H1 (cell line): ENCODE measurements around the gene ECE2. TPM values are rescaled to one million over a fixed set of nuclear protein-coding genes. Genes with fewer than 3 reads are reported as not detected.

Experiments
- CTCF ChIA-PET: fragments of 300-600 bp; sonication (Branson Sonifier 250); formaldehyde crosslinking; loops from one replicate; lab custom pipeline; 2021; ENCODE audit not compliant: partially characterized antibody; lab: Charles Lee
- POLR2A ChIA-PET: fragments of 300-600 bp; sonication (Branson Sonifier 250); formaldehyde crosslinking; loops from one replicate; lab custom pipeline; 2021; ENCODE audit warnings: inconsistent platforms; ENCODE audit not compliant: partially characterized antibody; lab: Charles Lee
- DNase-seq, 2 experiments: peaks; one replicate each; pipeline versions ENCODE4 v3.0.0 to v3.0.0-alpha.2; 2010 to 2022; ENCODE audit warnings: low spot score in 2 of 2, low read depth in 1 of 2, mixed read lengths in 1 of 2
- FAIRE-seq: peaks from 2 replicates; lab custom pipeline; 2011; peaks lifted over from hg19 to GRCh38; lab: Jason Lieb, UNC
- H2AFZ ChIP-seq: 2 replicates; pipeline ENCODE4 v1.8.1; 2012; ENCODE audit warnings: low read length, inconsistent platforms
- H2AK5ac ChIP-seq: 2 replicates; pipeline ENCODE4 v1.6.1; 2013; ENCODE audit warnings: low read depth, low read length
- H2BK120ac ChIP-seq: replicated peaks from 2 replicates; pipeline ENCODE3; 2013; ENCODE audit warnings: low read depth, low read length, inconsistent platforms
- H2BK12ac ChIP-seq: 2 replicates; pipeline ENCODE4 v1.6.1; 2013; ENCODE audit warnings: low read depth, low read length
- H2BK15ac ChIP-seq: 2 replicates; pipeline ENCODE4 v1.6.1; 2013; ENCODE audit warnings: low read length
- H2BK20ac ChIP-seq: 2 replicates; pipeline ENCODE4 v1.6.1; 2013; ENCODE audit warnings: low read length
- H2BK5ac ChIP-seq: 2 replicates; pipeline ENCODE4 v1.6.1; 2013; ENCODE audit warnings: low read depth, low read length
- H3K14ac ChIP-seq: 2 replicates; pipeline ENCODE4 v1.6.1; 2013; ENCODE audit warnings: inconsistent platforms; ENCODE audit not compliant: insufficient read length
- H3K18ac ChIP-seq: 2 replicates; pipeline ENCODE4 v1.6.1; 2013; ENCODE audit warnings: low read length; ENCODE audit errors: extremely low read depth
- H3K23ac ChIP-seq: 2 replicates; pipeline ENCODE4 v1.6.1; 2013; ENCODE audit warnings: inconsistent platforms; ENCODE audit not compliant: insufficient read length
- H3K23me2 ChIP-seq: 2 replicates; pipeline ENCODE4 v1.6.1; 2013; ENCODE audit warnings: low read depth, low read length
- H3K27ac ChIP-seq: 2 replicates; pipeline ENCODE4 v1.6.1; 2011; ENCODE audit warnings: low read depth, low read length, inconsistent platforms
- H3K27me3 ChIP-seq, 4 experiments: replicated peaks in 1 of 4; 1 replicate in 1 of 4; 2 replicates in 3 of 4; pipeline versions ENCODE4 v1.6.1 to v1.8.1; 2011 to 2013; ENCODE audit warnings: low read length in 3 of 4, mild to moderate bottlenecking in 3 of 4, inconsistent platforms in 2 of 4, mixed read lengths in 2 of 4, moderate library complexity in 1 of 4; ENCODE audit not compliant: control insufficient read depth in 3 of 4, insufficient read depth in 3 of 4; ENCODE audit errors: extremely low read depth in 1 of 4
- H3K36me3 ChIP-seq, 4 experiments: 2 replicates each; pipeline versions ENCODE4 v1.6.1 to v1.8.1; 2011 to 2013; ENCODE audit warnings: mild to moderate bottlenecking in 4 of 4, low read length in 3 of 4, moderate library complexity in 2 of 4, control low read depth in 1 of 4, inconsistent platforms in 1 of 4; ENCODE audit not compliant: insufficient read depth in 4 of 4, control insufficient read depth in 2 of 4
- H3K4ac ChIP-seq: replicated peaks from 2 replicates; pipeline ENCODE3; 2013; ENCODE audit warnings: low read length, low read depth, mixed read lengths, inconsistent platforms; ENCODE audit not compliant: insufficient read length
- H3K4me1 ChIP-seq, 4 experiments: replicated peaks in 1 of 4; 1 replicate in 1 of 4; 2 replicates in 3 of 4; pipeline versions ENCODE4 v1.6.1 to v1.8.1; 2011 to 2013; ENCODE audit warnings: low read length in 3 of 4, inconsistent platforms in 2 of 4, mixed read lengths in 1 of 4; ENCODE audit not compliant: insufficient read depth in 4 of 4, control insufficient read depth in 3 of 4
- H3K4me2 ChIP-seq, 2 experiments: 2 replicates each; pipeline versions ENCODE4 v1.6.1 to v1.8.1; 2011 to 2013; ENCODE audit warnings: low read depth in 2 of 2, low read length in 2 of 2, control low read depth in 1 of 2, inconsistent platforms in 1 of 2, mild to moderate bottlenecking in 1 of 2; ENCODE audit not compliant: insufficient read depth in 1 of 2
- H3K4me3 ChIP-seq, 4 experiments: fragments of 200-600, 300-600 bp in 1 of 4; sonication (generic), shearing (Covaris generic), sonication (Bioruptor Twin) in 1 of 4; 2 replicates each; pipeline versions ENCODE4 v1.5.1 to v1.8.1; 2011 to 2016; ENCODE audit warnings: low read length in 4 of 4, low read depth in 3 of 4, control low read depth in 2 of 4, inconsistent platforms in 2 of 4, mild to moderate bottlenecking in 2 of 4, mixed read lengths in 1 of 4, moderate library complexity in 1 of 4; ENCODE audit not compliant: insufficient read depth in 2 of 4; ENCODE audit errors: extremely low read depth in 1 of 4
- H3K56ac ChIP-seq: replicated peaks from 2 replicates; pipeline ENCODE3; 2013; ENCODE audit warnings: low read depth, mild to moderate bottlenecking, mixed read lengths, low read length, inconsistent platforms; ENCODE audit not compliant: insufficient read length
- H3K79me1 ChIP-seq: 2 replicates; pipeline ENCODE4 v1.6.1; 2013; ENCODE audit warnings: low read depth, low read length, control low read depth
- H3K79me2 ChIP-seq, 2 experiments: 2 replicates each; pipeline versions ENCODE4 v1.6.1 to v1.8.1; 2012 to 2013; ENCODE audit warnings: low read length in 2 of 2, mild to moderate bottlenecking in 2 of 2, inconsistent platforms in 1 of 2; ENCODE audit not compliant: insufficient read depth in 2 of 2, control insufficient read depth in 1 of 2
- H3K9ac ChIP-seq, 4 experiments: replicated peaks in 1 of 4; 1 replicate in 1 of 4; 2 replicates in 3 of 4; pipeline versions ENCODE4 v1.6.1 to v1.8.1; 2011 to 2013; ENCODE audit warnings: low read depth in 3 of 4, low read length in 3 of 4, control low read depth in 2 of 4, mild to moderate bottlenecking in 2 of 4, moderate library complexity in 2 of 4, inconsistent platforms in 1 of 4; ENCODE audit errors: extremely low read depth in 1 of 4
- H3K9me3 ChIP-seq, 2 experiments: 2 replicates each; pipeline versions ENCODE4 v1.6.1 to v1.8.1; 2012 to 2013; ENCODE audit warnings: mild to moderate bottlenecking in 2 of 2, moderate library complexity in 2 of 2, control low read depth in 1 of 2, inconsistent platforms in 1 of 2, low read depth in 1 of 2, low read length in 1 of 2, mixed read lengths in 1 of 2; ENCODE audit not compliant: insufficient read depth in 2 of 2
- H4K20me1 ChIP-seq, 2 experiments: replicated peaks in 1 of 2; 2 replicates each; pipeline versions ENCODE3 to v1.8.1; 2011 to 2013; ENCODE audit warnings: inconsistent platforms in 2 of 2, low read length in 2 of 2, mild to moderate bottlenecking in 1 of 2; ENCODE audit not compliant: insufficient read depth in 2 of 2, control insufficient read depth in 1 of 2
- H4K5ac ChIP-seq: 2 replicates; pipeline ENCODE4 v1.6.1; 2013; ENCODE audit warnings: low read length, low read depth, mixed read lengths, inconsistent platforms; ENCODE audit not compliant: insufficient read length
- H4K8ac ChIP-seq: 2 replicates; pipeline ENCODE4 v1.8.0; 2013; ENCODE audit warnings: mild to moderate bottlenecking, moderate library complexity, low read length, inconsistent platforms; ENCODE audit not compliant: insufficient read depth; ENCODE audit errors: extremely low read depth
- H4K91ac ChIP-seq: replicated peaks from 2 replicates; pipeline ENCODE3; 2013; ENCODE audit warnings: low read length, mixed read lengths, inconsistent platforms; ENCODE audit not compliant: insufficient read length
- ATF2 ChIP-seq: IDR thresholded peaks from 2 replicates; pipeline ENCODE4 v1.6.1; 2012; ENCODE audit warnings: low read length, inconsistent platforms
- BCL11A ChIP-seq, 2 experiments: IDR thresholded peaks; one replicate each; pipeline ENCODE4 v1.6.1; 2011; ENCODE audit warnings: low read depth in 2 of 2, low read length in 2 of 2, mild to moderate bottlenecking in 2 of 2
- CEBPB ChIP-seq: IDR thresholded peaks from 2 replicates; pipeline ENCODE4 v1.6.1; 2012; ENCODE audit warnings: low read depth, low read length
- FOSL1 ChIP-seq: IDR thresholded peaks from 2 replicates; pipeline ENCODE4 v1.6.1; 2011; ENCODE audit warnings: mild to moderate bottlenecking, low read depth, low read length, moderate library complexity; ENCODE audit not compliant: insufficient read depth
- HDAC2 ChIP-seq, 2 experiments: fragments of 300-600 bp in 1 of 2; sonication (generic) in 1 of 2; IDR thresholded peaks; 2 replicates each; pipeline ENCODE4 v1.6.1; 2011 to 2012; ENCODE audit warnings: low read depth in 2 of 2, low read length in 2 of 2, mild to moderate bottlenecking in 2 of 2, moderate library complexity in 2 of 2, borderline replicate concordance in 1 of 2, inconsistent platforms in 1 of 2
- KDM4A ChIP-seq: IDR thresholded peaks from one replicate; pipeline ENCODE4 v1.7.1; 2012; ENCODE audit warnings: low read depth, mild to moderate bottlenecking, moderate library complexity, low read length, inconsistent platforms; ENCODE audit not compliant: severe bottlenecking
- MAFK ChIP-seq: IDR thresholded peaks from 2 replicates; pipeline ENCODE4 v1.6.1; 2012; ENCODE audit warnings: low read depth, mild to moderate bottlenecking, improper control_type of control experiment, low read length
- RFX5 ChIP-seq: IDR thresholded peaks from 2 replicates; pipeline ENCODE4 v1.6.1; 2011; ENCODE audit warnings: low read depth, low read length, improper control_type of control experiment, borderline replicate concordance
- RNF2 ChIP-seq: fragments of 200-900, 300-1000 bp; sonication (generic); IDR thresholded peaks from 2 replicates; pipeline ENCODE4 v1.7.1; 2016; ENCODE audit warnings: borderline replicate concordance, low read depth, mild to moderate bottlenecking, antibody characterized with exemption, low read length; ENCODE audit not compliant: poor library complexity, severe bottlenecking; ENCODE audit errors: missing control alignments
- SP1 ChIP-seq: IDR thresholded peaks from 2 replicates; pipeline ENCODE4 v1.6.1; 2011; ENCODE audit warnings: low read depth, low read length
- SP2 ChIP-seq: IDR thresholded peaks from 2 replicates; pipeline ENCODE4 v1.6.1; 2012; ENCODE audit warnings: mild to moderate bottlenecking, low read length, inconsistent platforms
- TBP ChIP-seq: IDR thresholded peaks from 2 replicates; pipeline ENCODE4 v1.6.1; 2011; ENCODE audit warnings: low read depth, low read length, improper control_type of control experiment
- WGBS, 2 experiments: shearing (Covaris generic) in 1 of 2; methylation state at CpG; one replicate each; pipeline versions ENCODE4 v1.1.6 to v1.1.7; 2013 to 2015; ENCODE audit warnings: low lambda C conversion rate in 2 of 2, mixed read lengths in 2 of 2, inconsistent platforms in 1 of 2, low coverage in 1 of 2, missing lambda C conversion rate in 1 of 2; ENCODE audit not compliant: insufficient replicate concordance in 2 of 2, insufficient coverage in 1 of 2, insufficient read length in 1 of 2; ENCODE audit errors: extremely low coverage in 1 of 2, missing lambda C conversion rate in 1 of 2; 5-methylcytosine and 5-hydroxymethylcytosine counted together
- polyA plus RNA-seq, 7 experiments: library from polyadenylated mRNA; depleted of rRNA in 3 of 7; stranded (reverse) in 5 of 7; unstranded in 2 of 7; fragments of >200 nt in 5 of 7; fragments of 200-250 nt in 2 of 7; gene quantifications; 1 replicate in 5 of 7; 2 replicates in 1 of 7; 4 replicates in 1 of 7; pipeline versions ENCODE4 v1.2.1 to v1.2.3, GENCODE V29; 2011 to 2013; ENCODE audit warnings: missing spikeins in 2 of 7, mixed read lengths in 2 of 7
- total RNA-seq: library from RNA; stranded (reverse); fragmentation: NEBNext Ultra II Directional; extraction: Animal tissue kit (Norgen Biotek cat#: 25700); gene quantifications from 2 replicates; pipeline ENCODE4 v1.2.1, GENCODE V29; 2021

Gene ECE2
- total and polyA plus RNA-seq, 2 of the 8 experiments (the other 6 are each of a cell fraction or from before 2014, with no cell fraction given), result 0.44 to 0.86 TPM

GRCh38 chr3:184231671-184232070 lies 44.2 kb upstream of the ECE2 start:
- H3K4me2 ChIP-seq, result no peak overlapping the region; a peak in 1 of 4 replicates
- ChIA-PET POLR2A (interaction anchor here (1.8 kb wide), 1 partner anchor 9 kb away, joined by 10 read pairs; no protein-coding TSS in a partner anchor), CTCF (interaction anchor here (1.2 to 10.3 kb wide), 9 partner anchors 9 to 336 kb away, joined by 3 to 183 read pairs (median 4); partner anchors contain the start of genes CAMK2N2, EEF1AKMT4 and FAM131A)
- peaks cover 4 to 7% of the 10 kb centered on the region in 2 experiments for H4K20me1 ChIP-seq
- H3K4me3 ChIP-seq, result no peak overlapping the region
- H3K79me1 ChIP-seq, result no peaks in the 10 kb centered on the region
- no peaks in the 10 kb centered on the region for H3K9me3 ChIP-seq
- no peak overlapping the region for H2BK15ac ChIP-seq
- no peak overlapping the region for H4K5ac ChIP-seq
- DNase-seq, result no peak
- H2BK20ac ChIP-seq, result no peak overlapping the region
- no peak overlapping the region for H3K56ac ChIP-seq
- H3K36me3 ChIP-seq, result peaks cover 0 to 8% (median 0%) of the 10 kb centered on the region in 4 experiments; a peak in 1 of 8 replicates
- no peak overlapping the region for H2BK5ac ChIP-seq
- H3K4ac ChIP-seq, result no peak overlapping the region
- peaks cover 11% of the 10 kb centered on the region; the same call in 1 of the 2 replicates for H3K23me2 ChIP-seq
- no peak overlapping the region for H2AK5ac ChIP-seq
- peaks cover 35 to 60% (median 53%) of the 10 kb centered on the region in 4 experiments for H3K27me3 ChIP-seq
- no peak overlapping the region for H3K23ac ChIP-seq
- no peak overlapping the region for H4K8ac ChIP-seq
- no peak overlapping the region for H3K14ac ChIP-seq
- H3K79me2 ChIP-seq, result no peaks in the 10 kb centered on the region
- H4K91ac ChIP-seq, result no peak overlapping the region
- H2BK12ac ChIP-seq, result no peak overlapping the region
- no peak overlapping the region for H3K27ac ChIP-seq
- H2AFZ ChIP-seq, result no peak overlapping the region
- WGBS, 2 experiments, result 74% methylated on average over 3 of the region's 3 CpGs; no CpG with 5 or more reads in 1 of the 2 experiments
- H3K9ac ChIP-seq, result no peak overlapping the region
- no peak overlapping the region for H2BK120ac ChIP-seq
- H3K18ac ChIP-seq, result no peak overlapping the region
- H3K4me1 ChIP-seq, result peaks cover 0 to 20% (median 4%) of the 10 kb centered on the region in 4 experiments; a peak in 5 of 7 replicates
- no peak for FAIRE-seq
- no peak for TF ChIP-seq ATF2
- no peak for TF ChIP-seq FOSL1
- no peak for TF ChIP-seq CEBPB
- no peak for TF ChIP-seq KDM4A
- TF ChIP-seq MAFK, result no peak
- TF ChIP-seq TBP, result no peak
- TF ChIP-seq HDAC2 (IDR thresholded peaks at IDR 0.05; ENCODE audit: borderline replicate concordance in 1 of 2, low read depth in 2 of 2, low read length in 2 of 2), result no peak
- no peak for TF ChIP-seq RFX5
- TF ChIP-seq RNF2, result no peak
- no peak for TF ChIP-seq BCL11A (IDR thresholded peaks at IDR 0.05; ENCODE audit: low read depth in 2 of 2, low read length in 2 of 2)
- TF ChIP-seq SP2, result no peak
- no peak for TF ChIP-seq SP1
